Gastroesophageal sphincter (tissue), 4 donors: ENCODE measurements around the gene P4HB. TPM values are rescaled to one million over a fixed set of nuclear protein-coding genes. Genes with fewer than 3 reads are reported as not detected.

Experiments used
- ATAC-seq: fragments of 150-250 bp; one replicate; pipeline ENCODE4 v1.9.1; 2016; ENCODE audit warnings: mild to moderate bottlenecking, moderate library complexity
- H3K27ac ChIP-seq, 4 donors: fragments of 200-600 bp; sonication (generic) in 3 of 4; 1 replicate in 3 of 4; 2 replicates in 1 of 4; pipeline ENCODE4 v1.5.1; 2016 to 2019
- H3K27me3 ChIP-seq: fragments of 200-600 bp; sonication (generic); one replicate; pipeline ENCODE4 v1.5.1; 2019
- H3K36me3 ChIP-seq, 2 donors: fragments of 200-600 bp; sonication (generic); one replicate each; pipeline ENCODE4 v1.5.1; 2019; ENCODE audit warnings: control low read depth in 1 of 2
- H3K4me1 ChIP-seq, 3 donors: fragments of 200-600 bp; sonication (generic); 1 replicate in 2 of 3; 2 replicates in 1 of 3; pipeline ENCODE4 v1.5.1; 2016 to 2019; ENCODE audit warnings: control low read depth in 2 of 3
- H3K4me3 ChIP-seq, 2 donors: fragments of 200-600 bp; sonication (generic); one replicate each; pipeline ENCODE4 v1.5.1; 2019; ENCODE audit warnings: mild to moderate bottlenecking in 1 of 2, moderate library complexity in 1 of 2
- H3K9me3 ChIP-seq, 3 donors: fragments of 200-600 bp; sonication (generic); one replicate each; pipeline ENCODE4 v1.5.1; 2017 to 2019; ENCODE audit warnings: control low read depth in 2 of 3
- EP300 ChIP-seq: sonication (generic); formaldehyde crosslinking; IDR thresholded peaks from one replicate; pipeline ENCODE4 v1.6.1; 2017; ENCODE audit warnings: antibody characterized with exemption, mild to moderate bottlenecking
- POLR2A ChIP-seq, 2 donors: fragments of 450-650 bp; IDR thresholded peaks; one replicate each; pipeline ENCODE4 v1.6.1; 2017; ENCODE audit warnings: antibody characterized with exemption in 2 of 2, mild to moderate bottlenecking in 2 of 2, moderate library complexity in 1 of 2
- POLR2AphosphoS5 ChIP-seq: sonication (generic); formaldehyde crosslinking; IDR thresholded peaks from one replicate; pipeline ENCODE4 v1.6.1; 2017; ENCODE audit warnings: antibody characterized with exemption
- WGBS, 2 donors: methylation state at CpG; one replicate each; pipeline ENCODE4 v1.1.5; 2018; ENCODE audit warnings: low coverage in 1 of 2; 5-methylcytosine and 5-hydroxymethylcytosine counted together
- total RNA-seq, 4 donors: library from RNA; depleted of rRNA; stranded (reverse); fragments of >200 nt; gene quantifications; one replicate each; pipeline ENCODE4 v1.1.0, GENCODE V29; 2016
- TF ChIP-seq, protein P1 (sequence below), 4 experiments: fragments of 200-600 bp in 2 of 4; fragments of 450-650 bp in 2 of 4; sonication (generic) in 1 of 4; IDR thresholded peaks; one replicate each; pipeline ENCODE4 v1.5.1; 2017 to 2019; ENCODE audit warnings: antibody characterized with exemption in 4 of 4, mild to moderate bottlenecking in 2 of 4, moderate library complexity in 2 of 4

The P4HB gene
- total RNA-seq, 4 donors from 2014 or later, result 257 to 365 (median 324) TPM

DNA sequence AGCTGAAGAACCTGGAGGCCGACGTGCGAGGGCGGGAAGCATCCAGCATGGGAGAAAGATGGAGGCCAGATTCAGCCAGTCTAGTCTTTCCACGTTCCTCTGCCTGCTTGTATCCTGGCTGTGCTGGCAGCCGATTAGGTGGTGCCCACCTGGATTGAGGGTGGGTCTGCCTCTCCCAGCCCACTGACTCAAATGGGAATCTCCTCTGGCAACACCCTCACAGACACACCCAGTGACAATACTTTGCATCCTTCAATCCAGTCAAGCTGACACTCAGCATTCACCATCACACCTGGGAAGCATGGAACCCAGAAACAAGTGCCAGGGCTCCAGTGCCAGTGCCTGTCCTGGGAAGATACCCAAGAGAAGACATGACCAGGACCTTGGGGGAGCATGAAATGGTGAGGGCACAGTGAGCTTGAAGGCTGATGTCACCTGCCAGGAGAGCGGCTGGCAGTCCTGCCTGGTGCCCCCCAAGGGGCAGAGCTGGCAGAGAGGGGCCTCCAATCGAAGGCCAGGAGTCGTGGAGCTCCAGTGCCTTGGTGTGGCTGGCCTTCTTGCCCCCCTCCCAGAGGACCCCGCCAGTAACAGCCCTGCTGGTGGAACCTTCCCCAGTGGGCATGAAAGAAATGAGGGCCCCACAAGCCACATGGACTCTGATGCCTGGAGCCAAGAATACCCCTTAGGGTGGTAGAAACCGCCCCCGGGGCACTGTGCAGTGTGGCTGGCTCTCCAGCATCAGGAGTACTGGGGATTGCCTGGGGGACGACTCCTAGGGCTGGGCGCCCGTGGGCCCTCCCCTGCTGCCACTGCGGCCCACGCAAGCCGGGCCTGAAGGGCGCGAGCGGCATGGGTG is 41.1 kb upstream of the P4HB start:
- Histone ChIP-seq H3K36me3 (peaks cover 0 to 77% of the 10 kb centered on the region in 2 donors), H3K27ac (peak overlapping the region in 1 of 4 donors; percentile 26), H3K27me3 (peaks cover 24% of the 10 kb centered on the region), H3K4me1 (peaks cover 0 to 20% (median 11%) of the 10 kb centered on the region in 3 donors), H3K4me3 (peak overlapping the region in 1 of 2 donors; percentile 50), H3K9me3 (no peaks in the 10 kb centered on the region)
- 86 to 89% methylated on average over 6 of the region's 21 CpGs for WGBS, 2 donors
- TF ChIP-seq, protein P1, sequence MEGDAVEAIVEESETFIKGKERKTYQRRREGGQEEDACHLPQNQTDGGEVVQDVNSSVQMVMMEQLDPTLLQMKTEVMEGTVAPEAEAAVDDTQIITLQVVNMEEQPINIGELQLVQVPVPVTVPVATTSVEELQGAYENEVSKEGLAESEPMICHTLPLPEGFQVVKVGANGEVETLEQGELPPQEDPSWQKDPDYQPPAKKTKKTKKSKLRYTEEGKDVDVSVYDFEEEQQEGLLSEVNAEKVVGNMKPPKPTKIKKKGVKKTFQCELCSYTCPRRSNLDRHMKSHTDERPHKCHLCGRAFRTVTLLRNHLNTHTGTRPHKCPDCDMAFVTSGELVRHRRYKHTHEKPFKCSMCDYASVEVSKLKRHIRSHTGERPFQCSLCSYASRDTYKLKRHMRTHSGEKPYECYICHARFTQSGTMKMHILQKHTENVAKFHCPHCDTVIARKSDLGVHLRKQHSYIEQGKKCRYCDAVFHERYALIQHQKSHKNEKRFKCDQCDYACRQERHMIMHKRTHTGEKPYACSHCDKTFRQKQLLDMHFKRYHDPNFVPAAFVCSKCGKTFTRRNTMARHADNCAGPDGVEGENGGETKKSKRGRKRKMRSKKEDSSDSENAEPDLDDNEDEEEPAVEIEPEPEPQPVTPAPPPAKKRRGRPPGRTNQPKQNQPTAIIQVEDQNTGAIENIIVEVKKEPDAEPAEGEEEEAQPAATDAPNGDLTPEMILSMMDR (IDR thresholded peaks at IDR 0.05), result no peak
- TF ChIP-seq POLR2AphosphoS5 (no peak), EP300 (no peak), POLR2A (IDR thresholded peaks at IDR 0.05) (no peak)
- no peak for ATAC-seq

DNA sequence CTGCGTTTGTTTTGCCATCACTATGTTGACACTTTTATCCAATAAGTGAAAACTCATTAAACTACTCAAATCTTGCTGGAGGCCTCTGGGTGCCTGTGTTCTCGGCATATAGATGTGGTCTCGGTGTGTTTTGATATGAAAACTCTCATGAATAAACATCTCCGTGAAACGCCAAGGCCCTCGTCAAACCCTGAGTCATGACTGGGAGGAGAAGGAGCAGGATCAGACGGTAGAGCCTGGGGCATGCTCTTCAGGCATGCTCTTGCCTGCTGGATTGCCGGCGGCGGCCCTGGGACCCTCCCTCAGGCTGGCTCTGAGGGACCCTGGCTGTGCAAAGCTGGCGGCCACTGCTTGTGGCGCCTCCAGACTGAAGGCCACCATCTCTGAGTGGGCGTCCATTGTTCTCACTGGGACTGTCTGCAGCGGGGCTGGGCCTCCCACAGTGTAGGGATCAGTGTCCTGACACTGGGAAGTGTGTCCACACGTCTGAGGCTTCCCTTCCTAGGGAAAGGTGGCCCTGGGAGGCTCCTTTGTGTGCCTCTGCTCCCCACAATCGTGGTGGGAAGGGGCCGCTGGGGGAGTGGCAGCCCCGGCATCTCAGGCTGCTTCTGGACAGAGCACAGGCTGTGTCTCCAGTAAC is 40.0 kb upstream of the P4HB start:
- no peak overlapping the region for H3K4me3 ChIP-seq
- H3K4me1 ChIP-seq, result peaks cover 0 to 20% (median 11%) of the 10 kb centered on the region in 3 donors
- no peak overlapping the region for H3K27ac ChIP-seq
- H3K36me3 ChIP-seq, result peaks cover 0 to 77% of the 10 kb centered on the region in 2 donors
- peaks cover 24% of the 10 kb centered on the region for H3K27me3 ChIP-seq
- TF ChIP-seq POLR2AphosphoS5 (no peak), EP300 (no peak), POLR2A (IDR thresholded peaks at IDR 0.05) (no peak)
- TF ChIP-seq, protein P1 (IDR thresholded peaks at IDR 0.05), result no peak
- no peaks in the 10 kb centered on the region for H3K9me3 ChIP-seq
- WGBS, 2 donors, result 76 to 92% methylated on average over 2 to 9 of the region's 18 CpGs
- ATAC-seq, result no peak

DNA sequence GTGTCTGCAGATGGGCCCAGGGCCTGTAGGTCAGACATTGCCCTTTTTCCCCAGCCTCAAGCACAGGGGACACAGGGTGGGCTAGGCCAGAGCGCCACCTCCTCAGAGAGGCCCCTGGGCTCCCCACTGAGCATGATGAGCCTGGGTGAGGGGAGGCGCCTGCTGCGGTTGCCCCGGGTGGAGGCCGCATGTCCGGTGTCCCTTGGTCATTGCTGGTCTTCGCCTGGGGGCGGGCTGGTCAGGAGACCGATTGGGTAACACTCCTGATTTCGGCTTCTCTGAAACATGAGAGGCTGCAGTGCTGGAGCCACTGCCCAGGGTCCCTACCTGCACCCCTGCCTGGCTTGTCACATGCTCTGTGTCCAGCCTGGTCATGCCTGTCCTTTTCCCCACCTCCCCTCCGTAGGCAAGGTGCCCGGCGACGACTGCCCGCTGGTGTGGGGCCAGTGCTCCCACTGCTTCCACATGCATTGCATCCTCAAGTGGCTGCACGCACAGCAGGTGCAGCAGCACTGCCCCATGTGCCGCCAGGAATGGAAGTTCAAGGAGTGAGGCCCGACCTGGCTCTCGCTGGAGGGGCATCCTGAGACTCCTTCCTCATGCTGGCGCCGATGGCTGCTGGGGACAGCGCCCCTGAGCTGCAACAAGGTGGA is 39.3 kb upstream of the P4HB start:
- Histone ChIP-seq H3K9me3 (no peaks in the 10 kb centered on the region), H3K27me3 (peaks cover 24% of the 10 kb centered on the region), H3K27ac (no peak overlapping the region), H3K4me3 (no peak overlapping the region), H3K4me1 (peaks cover 0 to 20% (median 11%) of the 10 kb centered on the region in 3 donors), H3K36me3 (peaks cover 0 to 77% of the 10 kb centered on the region in 2 donors)
- no peak for ATAC-seq
- WGBS, 2 donors, result 60% methylated on average over 1 of the region's 22 CpGs; no CpG with 5 or more reads in 1 of the 2 donors
- TF ChIP-seq, protein P1 (IDR thresholded peaks at IDR 0.05), result no peak
- no peak for TF ChIP-seq POLR2A (IDR thresholded peaks at IDR 0.05)
- no peak for TF ChIP-seq POLR2AphosphoS5
- TF ChIP-seq EP300, result no peak

DNA sequence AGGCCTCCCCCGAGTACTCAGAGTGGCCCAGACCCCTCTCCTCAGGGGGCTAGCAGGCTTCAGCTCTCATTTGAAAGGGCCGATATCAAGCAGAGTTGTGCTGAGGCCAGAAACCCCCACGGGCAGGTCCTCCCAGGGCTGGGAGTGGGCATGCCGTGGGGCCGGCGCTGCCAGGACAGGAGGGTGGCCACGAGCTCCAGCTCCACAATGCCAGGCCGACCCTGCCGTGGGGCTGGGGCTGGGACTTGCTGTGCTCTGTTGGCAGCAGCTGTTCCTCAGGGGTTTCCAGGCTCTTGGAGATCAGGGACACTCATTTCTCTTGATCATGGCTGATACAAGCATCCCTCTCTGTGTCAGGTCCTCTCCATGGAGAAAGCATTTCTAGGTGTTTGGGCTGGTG is 38.5 kb upstream of the P4HB start:
- Histone ChIP-seq H3K36me3 (peaks cover 0 to 77% of the 10 kb centered on the region in 2 donors), H3K4me1 (peaks cover 0 to 20% (median 11%) of the 10 kb centered on the region in 3 donors), H3K4me3 (no peak overlapping the region), H3K9me3 (no peaks in the 10 kb centered on the region), H3K27ac (no peak overlapping the region), H3K27me3 (peaks cover 24% of the 10 kb centered on the region)
- WGBS, 2 donors, result 67% methylated on average over 1 of the region's 9 CpGs; no CpG with 5 or more reads in 1 of the 2 donors
- TF ChIP-seq, protein P1 (IDR thresholded peaks at IDR 0.05), result no peak
- TF ChIP-seq POLR2AphosphoS5 (no peak), POLR2A (IDR thresholded peaks at IDR 0.05) (no peak), EP300 (no peak)
- no peak for ATAC-seq
